HEK293 (cell line): ENCODE data around the gene ROBO1.

Experiments used
- GLI4 ChIP-seq: fragments of 450-650 bp; formaldehyde crosslinking; IDR thresholded peaks from 2 replicates; pipeline ENCODE4 v1.5.1; 2016; ENCODE audit warnings: missing biosample characterization, missing genetic modification characterization
- TCF7L2 ChIP-seq: IDR thresholded peaks from 2 replicates; pipeline ENCODE4 v1.6.1; 2011; ENCODE audit warnings: low read depth, mild to moderate bottlenecking, inconsistent platforms, low read length, moderate library complexity, borderline replicate concordance
- ZBTB20 ChIP-seq: fragments of 450-650 bp; formaldehyde crosslinking; IDR thresholded peaks from 2 replicates; pipeline ENCODE4 v1.5.1; 2016; ENCODE audit warnings: missing biosample characterization, missing genetic modification characterization
- ZNF48 ChIP-seq: fragments of 450-650 bp; formaldehyde crosslinking; IDR thresholded peaks from 2 replicates; pipeline ENCODE4 v1.5.1; 2016; ENCODE audit warnings: missing biosample characterization, missing genetic modification characterization
- ZNF585B ChIP-seq: fragments of 450-650 bp; formaldehyde crosslinking; IDR thresholded peaks from 2 replicates; pipeline ENCODE4 v1.5.1; 2016; ENCODE audit warnings: missing biosample characterization, missing genetic modification characterization
- TF ChIP-seq, protein P1 (sequence below): sonication (generic); formaldehyde crosslinking; IDR thresholded peaks from 2 replicates; pipeline ENCODE4 v1.8.1; 2022; ENCODE audit warnings: mild to moderate bottlenecking, moderate library complexity, missing genetic modification reagents
- TF ChIP-seq, protein P2 (sequence below): fragments of 450-650 bp; formaldehyde crosslinking; IDR thresholded peaks from 2 replicates; pipeline ENCODE4 v1.5.1; 2016; ENCODE audit warnings: missing biosample characterization, missing genetic modification characterization
- TF ChIP-seq, protein P3 (sequence below): fragments of 450-650 bp; formaldehyde crosslinking; IDR thresholded peaks from 2 replicates; pipeline ENCODE4 v1.5.1; 2016; ENCODE audit warnings: missing biosample characterization, missing genetic modification characterization, low read depth

DNA sequence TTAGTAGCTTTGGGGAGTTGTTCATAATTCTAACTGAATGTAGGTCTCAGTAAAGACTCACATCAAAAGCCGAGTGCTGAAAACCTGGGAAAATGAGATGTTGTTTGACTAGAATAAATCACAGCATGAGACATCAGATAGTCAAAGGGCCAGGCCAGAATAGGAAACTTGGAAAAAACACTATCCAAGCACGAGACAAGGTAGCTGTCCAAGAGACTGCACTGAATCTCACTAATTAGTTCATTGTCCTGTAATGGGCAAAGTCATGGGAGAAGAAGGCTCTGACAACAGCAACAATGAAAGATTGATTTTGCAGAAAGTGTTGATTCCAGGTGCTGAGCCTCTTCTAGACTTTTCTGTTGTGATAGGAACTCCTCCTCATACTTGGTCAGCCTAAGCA lies 314.2 kb downstream of the ROBO1 start:
- TF ChIP-seq, protein P1, sequence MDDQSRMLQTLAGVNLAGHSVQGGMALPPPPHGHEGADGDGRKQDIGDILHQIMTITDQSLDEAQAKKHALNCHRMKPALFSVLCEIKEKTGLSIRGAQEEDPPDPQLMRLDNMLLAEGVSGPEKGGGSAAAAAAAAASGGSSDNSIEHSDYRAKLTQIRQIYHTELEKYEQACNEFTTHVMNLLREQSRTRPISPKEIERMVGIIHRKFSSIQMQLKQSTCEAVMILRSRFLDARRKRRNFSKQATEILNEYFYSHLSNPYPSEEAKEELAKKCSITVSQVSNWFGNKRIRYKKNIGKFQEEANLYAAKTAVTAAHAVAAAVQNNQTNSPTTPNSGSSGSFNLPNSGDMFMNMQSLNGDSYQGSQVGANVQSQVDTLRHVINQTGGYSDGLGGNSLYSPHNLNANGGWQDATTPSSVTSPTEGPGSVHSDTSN (CRISPR knock-in tag), result no peak
- TF ChIP-seq, protein P2, sequence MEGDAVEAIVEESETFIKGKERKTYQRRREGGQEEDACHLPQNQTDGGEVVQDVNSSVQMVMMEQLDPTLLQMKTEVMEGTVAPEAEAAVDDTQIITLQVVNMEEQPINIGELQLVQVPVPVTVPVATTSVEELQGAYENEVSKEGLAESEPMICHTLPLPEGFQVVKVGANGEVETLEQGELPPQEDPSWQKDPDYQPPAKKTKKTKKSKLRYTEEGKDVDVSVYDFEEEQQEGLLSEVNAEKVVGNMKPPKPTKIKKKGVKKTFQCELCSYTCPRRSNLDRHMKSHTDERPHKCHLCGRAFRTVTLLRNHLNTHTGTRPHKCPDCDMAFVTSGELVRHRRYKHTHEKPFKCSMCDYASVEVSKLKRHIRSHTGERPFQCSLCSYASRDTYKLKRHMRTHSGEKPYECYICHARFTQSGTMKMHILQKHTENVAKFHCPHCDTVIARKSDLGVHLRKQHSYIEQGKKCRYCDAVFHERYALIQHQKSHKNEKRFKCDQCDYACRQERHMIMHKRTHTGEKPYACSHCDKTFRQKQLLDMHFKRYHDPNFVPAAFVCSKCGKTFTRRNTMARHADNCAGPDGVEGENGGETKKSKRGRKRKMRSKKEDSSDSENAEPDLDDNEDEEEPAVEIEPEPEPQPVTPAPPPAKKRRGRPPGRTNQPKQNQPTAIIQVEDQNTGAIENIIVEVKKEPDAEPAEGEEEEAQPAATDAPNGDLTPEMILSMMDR (tag by site-specific recombination), result no peak
- TF ChIP-seq, protein P3, sequence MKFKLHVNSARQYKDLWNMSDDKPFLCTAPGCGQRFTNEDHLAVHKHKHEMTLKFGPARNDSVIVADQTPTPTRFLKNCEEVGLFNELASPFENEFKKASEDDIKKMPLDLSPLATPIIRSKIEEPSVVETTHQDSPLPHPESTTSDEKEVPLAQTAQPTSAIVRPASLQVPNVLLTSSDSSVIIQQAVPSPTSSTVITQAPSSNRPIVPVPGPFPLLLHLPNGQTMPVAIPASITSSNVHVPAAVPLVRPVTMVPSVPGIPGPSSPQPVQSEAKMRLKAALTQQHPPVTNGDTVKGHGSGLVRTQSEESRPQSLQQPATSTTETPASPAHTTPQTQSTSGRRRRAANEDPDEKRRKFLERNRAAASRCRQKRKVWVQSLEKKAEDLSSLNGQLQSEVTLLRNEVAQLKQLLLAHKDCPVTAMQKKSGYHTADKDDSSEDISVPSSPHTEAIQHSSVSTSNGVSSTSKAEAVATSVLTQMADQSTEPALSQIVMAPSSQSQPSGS (tag by site-specific recombination), result no peak
- TF ChIP-seq TCF7L2, result no peak
- no peak for TF ChIP-seq ZNF585B (tag by site-specific recombination)
- TF ChIP-seq GLI4, result no peak
- no peak for TF ChIP-seq ZBTB20 (tag by site-specific recombination)
- no peak for TF ChIP-seq ZNF48 (tag by site-specific recombination)
